Activated CD4-positive, alpha-beta T cell treated with anti-CD3 and anti-CD28 coated beads for 1 hour (primary cell): ENCODE data around the gene PFN4.
"Not testable (repeated sequence)": the region's sequence is repeated elsewhere in the genome, so short reads cannot be mapped to it uniquely, and the experiment has no call there.

ENCODE experiments used
- DNase-seq: peaks from one replicate; pipeline ENCODE4 v3.0.0-alpha.2; 2020

PFN4 gene, protein sequence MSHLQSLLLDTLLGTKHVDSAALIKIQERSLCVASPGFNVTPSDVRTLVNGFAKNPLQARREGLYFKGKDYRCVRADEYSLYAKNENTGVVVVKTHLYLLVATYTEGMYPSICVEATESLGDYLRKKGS

GRCh38 chr2:24123195-24123921, at the start of gene PFN4, which contains the start of gene FAM228B:
TSS of gene PFN4 (minus strand) at chr2:24123334. CDS start at chr2:24122535, 799 bp downstream.
TSS of gene FAM228B (plus strand) at chr2:24123469. CDS start at chr2:24124362, 893 bp downstream.
- peak; percentile 23 for DNase-seq

DNA sequence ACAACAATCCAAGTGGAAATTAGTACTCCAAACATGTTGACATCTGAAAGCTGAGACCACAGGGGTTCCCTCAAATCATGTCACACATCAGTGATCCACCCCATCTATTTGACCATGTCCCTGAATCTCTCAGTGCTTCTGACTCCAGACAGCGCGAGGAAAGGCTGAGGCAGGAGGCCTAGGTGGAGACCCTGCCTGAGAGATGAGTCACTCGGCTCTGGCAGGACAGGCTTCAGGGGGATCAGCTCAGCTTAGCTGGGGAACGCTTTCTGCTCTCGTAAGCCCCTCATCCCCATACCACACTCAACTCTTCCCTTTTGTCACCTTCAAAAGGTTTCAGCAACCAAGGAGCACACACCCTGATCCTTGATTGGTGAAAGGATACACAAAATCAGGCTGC, 45.9 kb upstream of the PFN4 start:
- no peak for DNase-seq

DNA sequence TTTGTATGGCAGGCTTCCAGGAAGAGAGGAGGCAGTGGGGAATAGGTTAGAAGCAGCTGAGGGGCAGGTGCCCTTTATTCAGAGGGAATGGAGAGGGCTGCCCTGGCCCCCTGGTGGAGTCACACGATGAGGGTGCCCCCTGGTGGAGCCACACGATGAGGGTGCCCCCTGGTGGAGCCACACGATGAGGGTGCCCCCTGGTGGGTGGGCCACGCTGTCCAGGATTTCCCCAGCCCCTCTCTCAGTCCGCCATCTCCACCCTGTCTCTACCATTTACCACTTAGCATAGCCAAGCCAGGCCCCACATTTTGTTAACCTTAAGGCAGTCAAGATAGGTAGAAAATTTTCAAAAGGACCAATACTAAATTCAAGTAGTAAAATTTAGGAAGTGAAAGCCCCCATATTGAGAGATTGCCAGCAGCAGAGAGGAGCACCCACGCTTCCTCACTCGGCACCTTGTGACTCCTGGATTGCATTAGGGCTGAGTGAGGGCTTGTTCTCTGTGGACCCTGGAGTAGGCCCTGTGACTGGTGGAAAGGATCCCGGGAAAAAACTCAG, 41.4 kb upstream of the PFN4 start:
- no peak for DNase-seq

DNA sequence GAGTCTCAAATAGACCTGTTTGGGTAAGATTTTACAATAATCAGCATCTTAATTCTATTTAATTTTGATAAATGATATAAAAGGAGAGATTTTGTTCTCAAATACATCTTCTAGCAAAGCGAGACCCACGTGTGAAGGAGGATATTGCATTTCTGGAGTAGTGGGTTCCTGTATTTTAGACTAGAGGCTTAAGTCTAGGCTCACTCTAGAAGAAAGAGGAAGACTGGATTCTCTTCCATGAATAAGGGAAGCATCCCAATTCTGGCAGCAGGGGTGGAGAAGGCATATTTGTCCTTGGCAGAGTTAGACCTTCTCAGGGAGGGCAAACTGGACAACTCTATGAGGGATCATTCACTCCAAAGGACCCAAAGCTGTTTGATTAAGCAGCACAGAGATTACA, 40.5 kb upstream of the PFN4 start:
- DNase-seq: no peak

- DNase-seq: no peak
Observed at GRCh38 chr2:24163186-24163585, 40.1 kb upstream of the PFN4 start.

- no peak for DNase-seq
Observed at GRCh38 chr2:24162494-24162893, 39.4 kb upstream of the PFN4 start.

DNA sequence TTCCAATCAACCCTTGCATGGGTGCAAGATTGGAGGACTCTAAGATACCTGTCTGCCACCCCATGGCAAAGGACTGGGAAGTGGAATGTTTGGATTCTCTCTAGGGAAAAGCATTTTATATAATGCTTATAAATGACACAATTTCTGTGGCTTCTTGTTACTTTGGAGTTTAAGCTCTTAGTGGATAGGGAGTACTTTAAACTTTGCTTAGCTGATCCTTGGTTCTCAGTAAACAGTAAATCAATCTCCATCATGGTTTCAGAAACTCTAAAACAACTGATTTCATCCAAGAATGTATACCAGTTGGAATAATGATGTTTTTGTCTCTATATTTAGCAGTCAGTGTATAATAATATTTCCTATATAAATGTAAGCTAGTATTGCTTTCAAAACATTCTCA, 37.6 kb upstream of the PFN4 start:
- no peak for DNase-seq

GRCh38 chr2:24159708-24160107, 36.6 kb upstream of the PFN4 start:
- DNase-seq: no peak

- no peak for DNase-seq
Observed at GRCh38 chr2:24158131-24158530, 35.0 kb upstream of the PFN4 start.

GRCh38 chr2:24153478-24153877, 30.3 kb upstream of the PFN4 start:
- no peak for DNase-seq

DNA sequence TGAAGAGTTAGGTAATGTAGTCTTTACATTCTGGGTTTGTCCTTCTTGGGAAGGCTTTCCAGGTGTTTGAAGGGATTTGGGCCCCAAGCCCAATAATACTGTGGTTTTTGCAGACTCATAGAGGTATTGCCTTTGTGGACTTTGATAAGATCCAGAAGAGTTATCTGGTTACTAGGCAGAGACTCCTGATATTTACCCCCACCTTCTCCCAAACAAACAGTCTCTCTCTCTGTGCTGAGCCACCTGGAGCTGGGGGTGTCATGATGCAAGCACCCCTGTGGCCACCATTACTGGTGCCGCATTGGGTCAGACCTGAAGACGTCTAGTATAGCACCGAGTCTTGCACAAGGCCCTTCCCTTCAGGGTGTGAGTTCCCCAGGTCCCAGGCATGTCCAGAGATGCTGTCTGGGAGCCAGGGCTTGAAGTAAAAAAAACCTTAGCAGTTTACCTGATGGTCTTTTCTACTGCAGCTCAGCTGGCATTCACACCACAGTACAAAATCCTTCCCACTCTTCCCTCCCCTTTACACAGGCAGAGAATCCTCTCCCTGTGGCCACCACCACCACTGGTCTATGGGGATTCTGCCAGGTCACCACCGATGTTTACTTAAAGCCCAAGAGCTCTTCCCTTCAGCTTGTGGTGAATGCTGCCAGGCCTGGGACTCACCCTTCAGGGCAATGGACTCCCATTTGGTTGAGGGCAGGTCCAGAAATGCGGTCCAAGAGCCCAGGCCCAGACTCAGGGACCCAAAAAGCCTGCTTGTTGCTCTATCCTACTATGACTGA, 29.5 kb upstream of the PFN4 start:
- no peak for DNase-seq

DNA sequence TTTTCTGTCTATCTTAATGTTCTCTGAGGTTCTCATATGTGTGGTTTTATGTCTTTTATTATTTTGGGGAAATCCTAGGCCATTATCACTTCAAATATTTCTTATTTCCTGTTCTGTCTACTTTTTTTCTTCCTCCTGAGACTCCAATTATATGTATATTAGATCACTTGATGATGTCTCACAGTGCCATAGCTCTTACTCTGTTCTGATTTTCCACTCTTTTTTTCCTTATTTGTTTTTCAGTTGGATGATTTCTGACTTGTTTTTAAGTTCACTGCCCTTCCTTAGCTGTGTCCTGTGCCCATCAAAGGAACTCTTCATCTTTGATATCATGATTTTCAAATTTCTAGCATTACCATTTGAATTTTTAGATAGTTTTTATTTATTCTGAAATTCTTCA, 24.2 kb upstream of the PFN4 start:
- no peak for DNase-seq

DNA sequence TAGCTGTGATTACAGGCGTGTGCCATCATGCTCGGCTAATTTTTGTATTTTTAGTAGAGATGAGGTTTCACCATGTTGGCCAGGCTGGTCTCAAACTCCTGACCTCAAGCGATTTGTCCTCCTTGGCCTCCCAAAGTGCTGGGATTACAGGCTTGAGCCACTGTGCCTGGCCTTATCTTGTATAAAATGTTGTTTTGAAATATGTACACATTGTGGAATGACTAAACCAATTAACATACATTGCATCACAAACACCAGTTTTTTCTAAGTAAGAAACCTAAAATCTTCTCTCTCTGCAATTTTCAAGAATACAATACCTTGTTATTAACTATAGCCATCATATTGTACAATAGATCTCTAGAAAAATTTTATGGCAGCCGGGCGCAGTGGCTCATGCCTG, 17.2 kb upstream of the PFN4 start:
- DNase-seq: not testable (repeated sequence)

DNA sequence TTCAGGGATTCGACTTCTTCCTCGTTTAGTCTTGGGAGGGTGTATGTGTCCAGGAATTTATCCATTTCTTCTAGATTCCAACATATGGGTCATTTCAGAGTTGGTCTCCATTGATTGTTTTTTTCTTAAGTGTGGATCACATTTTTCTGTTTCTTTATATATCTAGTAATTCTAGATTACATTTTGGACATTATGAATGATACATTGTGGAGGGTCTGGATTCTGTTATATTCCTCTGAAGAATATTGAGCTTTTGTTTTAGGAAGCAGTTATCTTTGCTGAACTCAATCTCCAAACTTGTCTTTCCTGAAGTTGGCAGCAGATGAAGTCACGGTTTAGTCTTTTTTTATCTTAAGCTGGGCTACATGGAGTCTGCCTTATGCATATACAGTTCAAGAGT, 9.4 kb upstream of the PFN4 start:
- no peak for DNase-seq

DNA sequence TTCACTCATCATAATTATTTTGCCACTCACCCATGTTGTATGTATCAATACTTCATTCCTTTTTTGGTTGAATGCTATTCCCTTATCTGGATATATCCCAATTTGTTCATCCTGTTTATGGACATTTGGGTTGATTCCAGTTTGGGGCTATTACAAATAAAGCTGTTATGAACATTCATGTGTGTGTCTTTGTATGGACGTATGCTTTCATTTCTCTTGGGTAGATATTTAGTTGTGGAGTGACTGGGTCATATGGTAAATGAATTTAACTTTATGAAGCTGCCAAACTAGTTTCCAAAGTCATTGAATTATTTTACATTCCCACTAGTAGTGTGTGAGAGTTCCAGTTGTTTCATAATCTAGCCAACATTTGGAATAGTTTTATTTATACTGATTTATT, 2.8 kb upstream of the PFN4 start:
- no peak for DNase-seq

GRCh38 chr2:24123922-24124580, 917 bp upstream of the PFN4 start:
- no peak for DNase-seq

DNA sequence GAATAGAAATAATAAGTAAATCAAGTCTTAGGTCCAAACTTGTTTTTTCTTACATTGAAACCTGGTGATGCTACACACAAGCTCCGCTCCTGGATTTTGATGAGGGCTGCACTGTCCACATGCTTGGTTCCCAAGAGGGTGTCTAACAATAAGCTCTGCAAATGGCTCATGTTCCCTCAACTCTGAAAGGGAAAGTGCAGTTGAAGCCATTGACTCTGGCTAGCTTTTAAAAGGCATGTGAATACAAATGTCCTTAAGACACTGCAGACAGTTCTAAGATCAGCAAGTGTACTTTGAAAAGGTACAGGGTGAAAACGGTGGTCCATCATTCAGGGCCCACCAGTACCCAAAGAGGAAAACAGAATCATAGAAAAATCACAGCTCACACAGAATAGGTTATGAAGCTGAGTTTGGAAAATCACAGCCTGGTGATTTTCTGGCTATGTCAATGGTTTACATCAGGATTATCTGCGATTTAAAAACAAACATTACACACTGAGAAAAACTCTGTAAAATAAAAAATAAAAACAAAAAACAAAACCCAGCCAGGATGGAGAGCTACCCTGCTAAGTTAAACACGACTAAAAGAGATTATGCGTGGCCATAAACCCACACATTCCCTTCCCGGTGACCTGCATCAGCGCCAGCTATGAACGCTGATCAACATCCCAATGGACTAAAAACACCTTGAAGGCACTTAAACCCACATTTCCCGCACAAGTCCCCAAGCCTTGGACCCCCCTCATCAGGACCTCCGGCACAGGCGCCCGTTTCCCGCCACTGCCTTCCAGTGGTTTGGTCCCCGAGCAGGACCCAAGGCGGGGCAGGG, 554 bp downstream of the PFN4 start:
- no peak for DNase-seq

DNA sequence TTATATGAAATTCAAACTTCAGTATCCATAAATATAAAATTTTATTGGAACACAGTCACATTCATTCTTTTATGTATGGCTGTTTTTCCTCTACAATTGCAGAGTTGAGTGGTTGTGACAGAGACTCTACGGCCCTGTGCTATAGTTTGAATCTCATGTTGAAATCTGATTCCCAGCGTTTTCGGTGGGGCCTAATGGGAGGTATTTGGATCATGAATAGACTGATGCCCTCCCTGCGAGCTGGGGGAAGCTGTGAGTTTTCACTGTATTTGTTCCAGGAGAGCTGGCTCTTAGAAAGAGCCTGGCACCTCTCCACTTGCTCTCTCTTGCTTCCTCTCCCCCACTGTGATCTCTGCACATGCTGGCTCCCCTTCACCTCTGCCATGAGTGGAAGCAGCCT, 1.7 kb downstream of the PFN4 start:
- no peak for DNase-seq

DNA sequence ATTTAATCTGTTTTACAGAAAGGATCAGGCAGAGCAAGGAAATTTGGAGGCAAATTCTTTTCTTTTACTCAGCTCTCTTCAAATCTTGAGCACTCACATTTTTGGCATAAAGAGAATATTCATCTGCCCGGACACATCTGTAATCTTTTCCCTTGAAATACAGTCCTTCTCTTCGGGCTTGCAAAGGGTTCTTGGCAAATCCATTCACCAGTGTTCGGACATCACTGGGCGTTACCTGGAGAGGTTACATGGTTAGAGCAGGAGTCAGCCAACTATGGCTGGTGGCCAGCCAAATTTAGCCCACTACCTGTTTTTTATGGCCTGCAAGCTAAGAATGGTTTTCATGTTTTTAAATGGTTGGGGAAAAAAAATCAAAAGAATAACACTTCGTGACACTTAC, 2.1 kb downstream of the PFN4 start:
- no peak for DNase-seq

DNA sequence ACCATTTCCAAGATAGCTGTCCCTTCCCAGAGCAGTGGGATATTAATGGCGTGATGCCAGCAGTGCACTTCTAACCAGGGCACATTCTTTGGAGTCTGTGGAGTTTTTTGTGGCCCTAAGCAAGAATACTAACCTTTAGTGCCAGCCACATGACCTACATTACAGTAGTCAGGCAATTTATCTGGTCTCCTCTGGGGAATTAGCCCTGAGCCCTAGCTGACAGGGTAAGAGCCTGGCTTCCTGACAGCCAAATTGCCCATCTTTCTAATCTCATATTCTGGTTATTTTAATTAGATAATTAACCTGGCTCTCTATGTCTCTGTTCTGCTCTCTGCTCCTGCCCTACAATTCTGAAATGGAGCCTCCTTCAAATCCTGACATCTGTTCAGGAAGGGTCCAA, 5.2 kb downstream of the PFN4 start:
- DNase-seq: no peak

DNA sequence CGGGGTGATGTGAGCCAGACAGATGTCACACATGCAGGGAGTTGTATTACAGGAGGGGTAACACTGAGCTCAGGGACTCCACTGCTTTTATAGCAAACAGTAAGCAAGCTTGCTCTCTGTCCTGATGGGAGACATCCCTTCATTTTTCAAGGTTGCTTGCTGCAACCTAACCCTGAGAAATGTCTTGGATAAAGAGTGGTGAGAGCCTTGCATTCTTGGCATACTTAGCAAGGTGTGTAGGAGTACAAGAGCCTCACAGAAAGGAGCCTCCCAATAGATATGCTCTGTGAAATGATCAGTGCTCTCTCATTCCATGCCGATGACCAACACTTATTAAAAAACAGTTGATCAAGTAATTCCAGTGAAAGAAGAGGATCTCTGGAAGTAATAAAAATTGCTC, 8.1 kb downstream of the PFN4 start:
- DNase-seq: no peak

- no peak for DNase-seq
Observed at GRCh38 chr2:24111407-24111901, 11.7 kb downstream of the PFN4 start.
